Spinal cord (tissue), 10 donors: ENCODE results near the gene IQCF5. TPM values are rescaled to one million over a fixed set of nuclear protein-coding genes. Genes with fewer than 3 reads are reported as not detected.
"Not testable (repeated sequence)": the region's sequence is repeated elsewhere in the genome, so short reads cannot be mapped to it uniquely, and the experiment has no call there.

ENCODE experiments used
- DNase-seq, 6 donors: peaks; one replicate each; pipeline versions ENCODE4 v3.0.0 to v3.0.0-alpha.2; 2013 to 2015; ENCODE audit warnings: low spot score in 6 of 6, low read depth in 4 of 6
- H3K27ac ChIP-seq: one replicate; pipeline ENCODE4 v1.5.1; 2013; ENCODE audit warnings: low read depth, low read length, control low read depth
- H3K27me3 ChIP-seq: one replicate; pipeline ENCODE4 v1.6.1; 2013; ENCODE audit warnings: low read length; ENCODE audit not compliant: control insufficient read depth, insufficient read depth
- H3K36me3 ChIP-seq: one replicate; pipeline ENCODE4 v1.6.1; 2013; ENCODE audit warnings: low read length; ENCODE audit not compliant: control insufficient read depth, insufficient read depth
- H3K4me1 ChIP-seq: one replicate; pipeline ENCODE4 v1.6.1; 2013; ENCODE audit warnings: low read length; ENCODE audit not compliant: control insufficient read depth, insufficient read depth
- H3K4me3 ChIP-seq: one replicate; pipeline ENCODE4 v1.5.1; 2013; ENCODE audit warnings: low read depth, low read length, control low read depth
- H3K9me3 ChIP-seq: one replicate; pipeline ENCODE4 v1.6.1; 2013; ENCODE audit warnings: low read length; ENCODE audit not compliant: control insufficient read depth, insufficient read depth
- WGBS: methylation state at CpG from one replicate; pipeline ENCODE4 v1.1.5; 2013; ENCODE audit warnings: missing lambda C conversion rate; ENCODE audit not compliant: insufficient coverage; 5-methylcytosine and 5-hydroxymethylcytosine counted together
- long read RNA-seq, 4 donors: transcript quantifications; one replicate each; lab custom pipeline, GENCODE V29; 2026
- polyA plus RNA-seq, 2 donors: library from polyadenylated mRNA; unstranded; fragments of 120-200 nt; gene quantifications; one replicate each; pipeline ENCODE4 v1.2.1, GENCODE V29; 2013; ENCODE audit not compliant: insufficient read length in 2 of 2
- total RNA-seq, 2 donors: library from RNA; depleted of rRNA in 1 of 2; stranded (reverse); fragments of 120-200 nt in 1 of 2; fragments of >200 nt in 1 of 2; gene quantifications; one replicate each; pipeline versions ENCODE4 v1.2.3 to v1.2.4, GENCODE V29; 2013 to 2014
- donor health status: healthy.

IQCF5 gene
- total RNA-seq: not detected
- polyA plus RNA-seq: not detected
- long read RNA-seq, donor 1: 0 reads
- long read RNA-seq, donor 2: 0 reads
- long read RNA-seq, donor 3: 0 reads
- long read RNA-seq, donor 4: 0 reads

DNA sequence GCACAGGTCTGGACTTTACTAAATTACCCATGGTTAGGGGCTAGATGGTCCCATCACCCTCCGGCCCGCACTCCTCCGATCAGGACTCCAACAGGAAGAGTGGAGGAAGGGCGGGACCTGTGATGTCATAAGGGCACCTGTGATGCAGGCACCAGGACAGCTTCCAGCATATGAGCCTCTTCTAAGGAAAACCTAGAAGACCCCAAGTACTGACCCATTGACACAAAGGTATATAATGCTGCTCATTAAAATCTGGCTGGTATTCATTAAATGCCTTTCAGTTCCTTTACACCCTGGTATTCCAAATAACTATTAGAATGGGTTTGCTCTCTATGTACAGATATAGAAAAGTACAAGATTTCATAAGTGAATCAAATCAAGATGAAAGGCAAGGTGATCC lies at the start of gene IQCF5:
TSS of gene IQCF5 (minus strand) at position 101 of the 400 bp plus-strand sequence. CDS start at position 31, 70 bp downstream.
- Histone ChIP-seq H3K27me3 (no peaks in the 10 kb centered on the region), H3K9me3 (no peaks in the 10 kb centered on the region), H3K36me3 (no peaks in the 10 kb centered on the region), H3K27ac (no peak within 1 kb of the TSS), H3K4me3 (no peak within 1 kb of the TSS), H3K4me1 (no peaks in the 10 kb centered on the region)
- DNase-seq: no peak
- 90% methylated on average over 2 of the region's 4 CpGs for WGBS

GRCh38 chr3:51921081-51921578 lies 45.7 kb upstream of the IQCF5 start:
- Histone ChIP-seq H3K4me1 (no peaks in the 10 kb centered on the region), H3K36me3 (no peaks in the 10 kb centered on the region), H3K4me3 (no peak overlapping the region), H3K27me3 (no peaks in the 10 kb centered on the region), H3K27ac (no peak overlapping the region), H3K9me3 (no peaks in the 10 kb centered on the region)
- 87% methylated on average over 9 of the region's 11 CpGs for WGBS
- DNase-seq: no peak

DNA sequence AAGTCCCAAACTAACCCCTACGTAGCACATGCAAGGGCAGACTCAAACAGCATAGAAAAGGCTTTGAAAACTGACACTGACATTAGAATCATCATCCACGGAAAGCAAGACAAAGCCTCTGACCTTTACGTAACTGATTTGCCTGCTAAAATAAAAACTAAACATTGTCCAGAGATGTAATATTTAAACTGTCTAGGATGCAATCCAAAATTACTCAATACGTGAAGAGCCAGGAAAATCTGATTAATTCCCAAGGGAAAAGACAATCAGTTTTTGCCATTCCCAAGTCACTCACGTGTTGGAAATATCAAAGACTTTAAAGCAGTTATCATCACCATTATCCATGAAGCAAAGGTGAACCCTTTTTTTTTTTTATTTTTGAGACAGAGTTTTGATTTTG lies 41.0 kb upstream of the IQCF5 start:
- Histone ChIP-seq H3K27me3 (no peaks in the 10 kb centered on the region), H3K9me3 (no peaks in the 10 kb centered on the region), H3K4me3 (no peak overlapping the region), H3K27ac (no peak overlapping the region), H3K4me1 (no peaks in the 10 kb centered on the region), H3K36me3 (no peaks in the 10 kb centered on the region)
- WGBS: 0% methylated on average over 1 of the region's 5 CpGs
- no peak for DNase-seq

GRCh38 chr3:51908026-51908425 lies 32.6 kb upstream of the IQCF5 start:
- 60% methylated on average over 1 of the region's 4 CpGs for whole genome bisulfite sequencing

DNA sequence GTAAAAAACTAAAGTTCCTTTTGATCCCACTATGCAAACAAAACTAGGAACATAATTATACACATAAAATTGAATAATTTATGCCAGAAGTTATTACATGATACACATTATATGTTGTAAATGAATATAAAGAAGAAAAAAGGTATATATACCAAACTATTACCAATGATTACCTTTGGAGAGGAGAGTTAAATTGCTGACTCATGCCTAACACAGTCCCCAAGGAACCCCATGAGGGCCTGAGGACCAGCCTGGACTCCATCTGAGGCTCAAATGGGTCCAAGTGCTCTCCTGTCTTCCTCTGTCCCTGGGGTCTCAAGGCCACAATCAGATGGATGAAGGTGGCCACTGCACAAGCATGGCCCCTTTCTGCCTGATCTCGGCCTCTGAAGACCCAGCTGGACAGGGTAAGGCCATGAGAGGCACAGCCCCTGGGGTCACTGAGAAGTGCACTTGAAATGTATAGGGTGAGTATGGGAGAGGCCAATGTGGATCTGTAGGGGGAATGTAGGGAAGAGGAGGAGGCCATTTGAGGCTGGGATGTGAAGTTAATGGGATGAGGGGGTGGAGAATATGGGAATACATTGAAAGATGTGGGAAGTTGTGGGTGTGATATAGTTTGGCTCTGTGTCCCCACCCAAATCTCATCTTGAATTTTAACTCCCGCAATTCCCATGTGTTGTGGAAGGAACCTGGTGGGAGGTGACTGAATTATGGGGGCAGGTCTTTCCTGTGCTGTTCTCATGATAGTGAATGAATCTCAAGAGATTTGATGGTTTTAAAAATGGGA lies 28.8 kb upstream of the IQCF5 start:
- H3K36me3 ChIP-seq: no peaks in the 10 kb centered on the region
- H3K27me3 ChIP-seq: no peaks in the 10 kb centered on the region
- H3K4me3 ChIP-seq: no peak overlapping the region
- H3K9me3 ChIP-seq: no peaks in the 10 kb centered on the region
- 73% methylated on average over 1 of the region's 2 CpGs for WGBS
- no peak for DNase-seq
- H3K4me1 ChIP-seq: no peaks in the 10 kb centered on the region
- no peak overlapping the region for H3K27ac ChIP-seq

More at GRCh38 chr3:51908026-51908425, 32.6 kb upstream of the IQCF5 start:
- DNase-seq: no peak
- no peaks in the 10 kb centered on the region for H3K36me3 ChIP-seq
- no peak overlapping the region for H3K27ac ChIP-seq
- H3K27me3 ChIP-seq: no peaks in the 10 kb centered on the region
- H3K4me3 ChIP-seq: no peak overlapping the region
- no peaks in the 10 kb centered on the region for H3K4me1 ChIP-seq
- H3K9me3 ChIP-seq: no peaks in the 10 kb centered on the region

GRCh38 chr3:51902361-51902760 lies 27.0 kb upstream of the IQCF5 start:
- H3K36me3 ChIP-seq, DNase-seq, H3K4me3 ChIP-seq, H3K27ac ChIP-seq, H3K4me1 ChIP-seq, H3K9me3 ChIP-seq, H3K27me3 ChIP-seq: not testable (repeated sequence)
- 73% methylated on average over 3 of the region's 7 CpGs for WGBS

DNA sequence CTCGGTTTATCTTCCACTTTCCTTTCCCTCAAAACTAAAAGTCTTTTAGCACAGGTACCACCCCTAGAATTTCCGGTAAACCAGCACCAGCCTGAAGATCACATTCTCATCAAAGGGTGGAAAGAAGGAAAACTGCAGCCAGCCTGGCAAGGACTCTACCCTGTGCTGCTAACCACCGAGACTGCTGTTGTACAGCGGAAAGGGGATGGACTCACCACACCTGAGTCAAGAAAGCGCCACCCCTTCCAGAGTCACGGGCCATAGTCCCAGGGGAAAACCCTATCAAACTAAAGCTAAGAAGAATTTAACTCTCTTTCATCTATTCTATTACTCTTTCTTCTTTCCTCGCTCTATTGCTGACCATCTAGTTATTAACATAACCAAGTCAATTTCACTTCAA lies 24.6 kb upstream of the IQCF5 start:
- H3K36me3 ChIP-seq, DNase-seq, H3K4me1 ChIP-seq, H3K27me3 ChIP-seq, H3K4me3 ChIP-seq, H3K9me3 ChIP-seq, H3K27ac ChIP-seq: not testable (repeated sequence)
- WGBS: 71% methylated on average over 6 of the region's 7 CpGs

DNA sequence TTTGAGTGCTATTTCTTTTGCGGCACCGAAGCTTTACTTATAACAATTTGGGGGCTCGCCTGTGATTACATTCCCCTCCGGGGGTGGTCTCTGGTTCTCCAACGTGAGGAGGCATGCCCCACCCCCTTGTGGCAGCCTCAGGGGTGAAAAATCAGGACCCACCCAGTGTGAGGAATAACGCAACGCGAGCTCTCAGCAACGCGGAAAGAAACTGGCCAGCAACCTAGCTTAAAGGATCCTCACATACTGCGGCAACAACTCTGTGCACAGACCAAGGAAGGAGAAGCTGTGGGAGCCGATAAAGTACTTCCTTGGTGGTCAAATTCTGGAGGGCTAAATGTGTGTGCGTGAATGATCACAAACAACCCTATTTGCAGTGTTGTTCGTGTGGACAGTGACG lies 22.0 kb upstream of the IQCF5 start:
- H3K27me3 ChIP-seq: peaks cover 2% of the 10 kb centered on the region
- no peak overlapping the region for H3K27ac ChIP-seq
- H3K4me3 ChIP-seq: no peak overlapping the region
- DNase-seq: no peak
- H3K4me1 ChIP-seq: no peaks in the 10 kb centered on the region
- no peaks in the 10 kb centered on the region for H3K9me3 ChIP-seq
- no peaks in the 10 kb centered on the region for H3K36me3 ChIP-seq
- 85% methylated on average over 15 of the region's 15 CpGs for WGBS

DNA sequence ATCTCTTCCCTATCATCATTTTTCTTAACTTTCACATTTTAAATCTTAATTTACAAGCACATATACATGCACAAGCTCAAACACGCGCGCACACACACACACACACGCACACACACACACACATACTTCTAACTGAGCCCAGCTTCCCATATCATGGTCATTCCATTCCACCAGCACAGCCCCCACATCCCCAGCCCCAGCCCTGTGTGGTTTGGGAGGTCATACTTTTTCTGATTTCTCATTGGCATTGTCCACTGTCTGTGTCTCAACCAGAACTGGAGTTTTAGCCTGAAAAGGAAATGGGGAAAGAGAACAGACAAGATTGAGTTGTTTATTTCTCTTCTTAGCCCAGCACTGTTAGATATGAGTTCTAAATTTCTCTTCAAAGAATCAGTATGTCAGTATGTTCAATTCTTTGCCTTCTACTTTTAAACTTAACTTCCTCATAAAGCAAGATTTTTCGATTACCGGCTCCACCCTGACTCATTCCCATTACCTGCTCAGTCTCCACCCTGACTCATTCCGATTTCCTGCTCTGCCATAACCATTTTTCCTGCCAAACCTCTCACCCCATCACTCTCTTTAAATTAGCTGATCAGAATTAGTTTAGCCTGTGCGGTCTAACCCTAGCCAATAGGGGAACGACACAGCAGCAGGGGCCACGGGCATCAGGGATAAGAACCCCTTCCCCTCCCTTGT lies 21.4 kb upstream of the IQCF5 start:
- H3K9me3 ChIP-seq: no peaks in the 10 kb centered on the region
- peaks cover 2% of the 10 kb centered on the region for H3K27me3 ChIP-seq
- WGBS: 76% methylated on average over 3 of the region's 10 CpGs
- H3K4me1 ChIP-seq: no peaks in the 10 kb centered on the region
- DNase-seq: no peak
- H3K27ac ChIP-seq: no peak overlapping the region
- no peak overlapping the region for H3K4me3 ChIP-seq
- no peaks in the 10 kb centered on the region for H3K36me3 ChIP-seq
